GM12892 (cell line): Measurements from ENCODE around the gene CD84.

Source experiments
- POLR2A ChIP-seq: IDR thresholded peaks from 2 replicates; pipeline ENCODE4 v1.6.1; 2011; ENCODE audit warnings: low read depth, low read length, control low read depth
- POLR2AphosphoS5 ChIP-seq: IDR thresholded peaks from 2 replicates; pipeline ENCODE4 v1.6.1; 2011; ENCODE audit warnings: low read depth, low read length, control low read depth
- TAF1 ChIP-seq: IDR thresholded peaks from 2 replicates; pipeline ENCODE4 v1.6.1; 2011; ENCODE audit warnings: low read depth, mild to moderate bottlenecking, control low read depth, low read length, borderline replicate concordance

DNA sequence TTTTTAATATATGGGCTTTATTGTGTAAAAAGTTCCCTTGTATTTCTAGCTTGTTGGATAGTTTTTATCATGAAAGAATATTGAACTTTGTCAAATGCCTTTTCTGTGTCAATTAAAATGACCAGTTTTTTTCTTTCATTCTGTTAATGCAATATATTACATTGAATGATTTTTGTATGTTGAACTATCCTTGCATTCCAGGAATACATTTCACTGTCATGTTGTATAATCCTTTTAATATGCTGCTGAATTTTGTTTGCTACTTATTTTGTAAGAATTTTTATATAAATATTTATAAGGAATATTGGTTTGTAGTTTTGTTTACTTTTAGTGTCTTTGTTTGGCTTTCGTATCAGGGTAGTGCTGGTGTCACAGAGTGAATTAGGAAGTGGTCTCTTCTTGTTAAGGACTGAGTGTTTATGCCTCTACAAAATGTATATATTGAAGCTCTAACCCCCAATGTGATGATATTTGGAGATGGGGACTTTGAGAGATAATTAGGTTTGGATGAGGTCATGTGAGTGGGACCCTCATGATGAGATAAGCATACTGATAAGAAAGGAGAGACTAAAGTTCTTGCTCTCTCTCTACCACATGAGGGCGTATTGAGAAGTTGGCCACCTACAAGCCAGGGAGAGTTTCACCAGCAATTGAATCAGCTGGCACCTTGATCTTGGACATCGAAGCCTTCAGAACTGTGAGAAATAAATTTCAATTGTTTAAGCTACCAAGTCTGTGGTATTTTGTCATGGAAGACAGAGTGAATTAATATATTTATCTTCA, 44.3 kb downstream of the CD84 start:
- no peak for TF ChIP-seq TAF1
- TF ChIP-seq POLR2A = no peak
- TF ChIP-seq POLR2AphosphoS5 = no peak
